ENCODE data around the gene NCS1. TPM values are rescaled to one million over a fixed set of nuclear protein-coding genes. Genes with fewer than 3 reads are reported as not detected.

Gene NCS1
- total RNA-seq: 10 to 100 TPM in 8 of 9 donors, 1 to 10 TPM in 1; 4.0 to 87.6 (median 38.9) TPM
- 10 to 100 TPM; 18.5 to 33.8 (median 21.8) TPM for polyA plus RNA-seq
- long read RNA-seq, donor 1: 0 reads
- long read RNA-seq, donor 2: 0 reads
- long read RNA-seq, donor 3, full-length matches to known transcripts: 1 of 1 reads
- long read RNA-seq, donor 3, partial matches to known transcripts: 0 of 1 reads
- long read RNA-seq, donor 3, other reads (novel, unspliced or antisense): 0 of 1 reads
- long read RNA-seq, donor 4, partial matches to known transcripts: 2 of 8 reads
- long read RNA-seq, donor 4, other reads (novel, unspliced or antisense): 5 of 8 reads
- long read RNA-seq, donor 5, full-length matches to known transcripts: 62 of 83 reads
- long read RNA-seq, donor 5, partial matches to known transcripts: 20 of 83 reads
- long read RNA-seq, donor 5, other reads (novel, unspliced or antisense): 1 of 83 reads
- long read RNA-seq, donor 6, partial matches to known transcripts: 0 of 7 reads
- long read RNA-seq, donor 6, other reads (novel, unspliced or antisense): 6 of 7 reads
- long read RNA-seq, donor 7, full-length matches to known transcripts: 1 of 1 reads
- long read RNA-seq, donor 7, partial matches to known transcripts: 0 of 1 reads
- long read RNA-seq, donor 7, other reads (novel, unspliced or antisense): 0 of 1 reads
- long read RNA-seq, donor 8, full-length matches to known transcripts: 3 of 3 reads
- long read RNA-seq, donor 8, partial matches to known transcripts: 0 of 3 reads
- long read RNA-seq, donor 8, other reads (novel, unspliced or antisense): 0 of 3 reads
- long read RNA-seq, donor 9, full-length matches to known transcripts: 1 of 1 reads
- long read RNA-seq, donor 9, partial matches to known transcripts: 0 of 1 reads
- long read RNA-seq, donor 9, other reads (novel, unspliced or antisense): 0 of 1 reads
- long read RNA-seq, donor 10, full-length matches to known transcripts: 1 of 1 reads
- long read RNA-seq, donor 10, partial matches to known transcripts: 0 of 1 reads
- long read RNA-seq, donor 10, other reads (novel, unspliced or antisense): 0 of 1 reads

DNA sequence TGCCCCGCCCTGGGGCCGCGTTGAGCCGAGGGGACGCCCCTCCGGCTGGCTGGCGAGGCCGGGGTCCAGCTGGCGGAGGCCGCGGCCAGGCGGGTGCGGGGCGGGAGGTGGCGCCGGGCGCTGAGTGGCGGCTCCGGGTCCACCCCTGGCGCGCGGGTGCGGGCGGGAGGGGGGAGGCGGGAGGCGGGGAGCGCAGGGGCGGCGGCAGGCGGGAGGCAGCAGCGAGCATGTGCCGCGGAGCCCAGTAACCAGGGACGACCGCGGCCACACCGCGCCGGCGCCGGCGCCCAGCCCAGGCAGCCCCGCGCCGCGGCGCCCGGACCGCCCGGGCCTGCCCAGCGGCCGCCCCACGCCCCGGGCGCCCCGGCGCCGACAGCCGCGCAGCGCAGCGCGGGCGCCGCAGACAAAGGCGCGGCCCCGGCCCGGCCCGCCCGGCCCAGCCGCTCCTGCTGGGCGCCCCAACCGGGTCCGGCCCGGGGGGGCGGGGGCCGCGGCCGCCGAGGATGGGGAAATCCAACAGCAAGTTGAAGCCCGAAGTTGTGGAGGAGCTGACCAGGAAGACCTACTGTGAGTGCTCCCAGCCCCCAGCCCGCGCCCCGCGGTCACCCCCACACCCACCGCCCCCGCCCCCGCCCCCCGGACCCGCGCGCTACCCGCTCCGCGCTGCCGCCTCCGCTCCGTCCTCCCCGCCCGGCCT is at the start of gene NCS1:
Gene NCS1 (plus strand): TSS at position 244 of the 697 bp plus-strand sequence. CDS start 260 bp downstream, at position 504.
- 0% methylated on average over 1 to 86 of the region's 101 CpGs for WGBS, 4 donors
- Histone ChIP-seq H3K4me3 (peak within 1 kb of the TSS in 3 of 4 donors; percentile 56 to 80 (median 56)), H3K9me3 (replicated peaks in 1 of 3) (no peaks in the 10 kb centered on the region), H3K4me1 (replicated peaks in 1 of 2) (peaks cover 8 to 15% of the 10 kb centered on the region in 2 donors), H3K27me3 (no peaks in the 10 kb centered on the region), H3K27ac (peak within 1 kb of the TSS in 4 of 5 donors; percentile 33 to 80 (median 76)), H3K36me3 (replicated peaks in 1 of 2) (no peaks in the 10 kb centered on the region)
- TF ChIP-seq, protein P1, sequence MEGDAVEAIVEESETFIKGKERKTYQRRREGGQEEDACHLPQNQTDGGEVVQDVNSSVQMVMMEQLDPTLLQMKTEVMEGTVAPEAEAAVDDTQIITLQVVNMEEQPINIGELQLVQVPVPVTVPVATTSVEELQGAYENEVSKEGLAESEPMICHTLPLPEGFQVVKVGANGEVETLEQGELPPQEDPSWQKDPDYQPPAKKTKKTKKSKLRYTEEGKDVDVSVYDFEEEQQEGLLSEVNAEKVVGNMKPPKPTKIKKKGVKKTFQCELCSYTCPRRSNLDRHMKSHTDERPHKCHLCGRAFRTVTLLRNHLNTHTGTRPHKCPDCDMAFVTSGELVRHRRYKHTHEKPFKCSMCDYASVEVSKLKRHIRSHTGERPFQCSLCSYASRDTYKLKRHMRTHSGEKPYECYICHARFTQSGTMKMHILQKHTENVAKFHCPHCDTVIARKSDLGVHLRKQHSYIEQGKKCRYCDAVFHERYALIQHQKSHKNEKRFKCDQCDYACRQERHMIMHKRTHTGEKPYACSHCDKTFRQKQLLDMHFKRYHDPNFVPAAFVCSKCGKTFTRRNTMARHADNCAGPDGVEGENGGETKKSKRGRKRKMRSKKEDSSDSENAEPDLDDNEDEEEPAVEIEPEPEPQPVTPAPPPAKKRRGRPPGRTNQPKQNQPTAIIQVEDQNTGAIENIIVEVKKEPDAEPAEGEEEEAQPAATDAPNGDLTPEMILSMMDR (IDR thresholded peaks at IDR 0.05): no peak
- no peak for TF ChIP-seq POLR2A (IDR thresholded peaks at IDR 0.05)
- peak; percentile 79 to 89 (median 85) for DNase-seq
- intact Hi-C loops (cut with DNase I): no loop called here

GRCh38 chr9:130122456-130122855 is 49.7 kb upstream of the NCS1 start:
- Histone ChIP-seq H3K36me3 (replicated peaks in 1 of 2) (peaks cover 0 to 11% of the 10 kb centered on the region in 2 donors), H3K9me3 (replicated peaks in 1 of 3) (no peaks in the 10 kb centered on the region), H3K27ac (no peak overlapping the region), H3K4me1 (replicated peaks in 1 of 2) (peaks cover 10 to 16% of the 10 kb centered on the region in 2 donors), H3K4me3 (no peak overlapping the region), H3K27me3 (no peaks in the 10 kb centered on the region)
- WGBS, 4 donors: 84 to 87% (median 86%) methylated on average over 7 of the region's 7 CpGs
- TF ChIP-seq, protein P1 (IDR thresholded peaks at IDR 0.05): no peak
- TF ChIP-seq POLR2A (IDR thresholded peaks at IDR 0.05): no peak
- intact Hi-C loops (cut with DNase I): no loop called here
- DNase-seq: no peak

DNA sequence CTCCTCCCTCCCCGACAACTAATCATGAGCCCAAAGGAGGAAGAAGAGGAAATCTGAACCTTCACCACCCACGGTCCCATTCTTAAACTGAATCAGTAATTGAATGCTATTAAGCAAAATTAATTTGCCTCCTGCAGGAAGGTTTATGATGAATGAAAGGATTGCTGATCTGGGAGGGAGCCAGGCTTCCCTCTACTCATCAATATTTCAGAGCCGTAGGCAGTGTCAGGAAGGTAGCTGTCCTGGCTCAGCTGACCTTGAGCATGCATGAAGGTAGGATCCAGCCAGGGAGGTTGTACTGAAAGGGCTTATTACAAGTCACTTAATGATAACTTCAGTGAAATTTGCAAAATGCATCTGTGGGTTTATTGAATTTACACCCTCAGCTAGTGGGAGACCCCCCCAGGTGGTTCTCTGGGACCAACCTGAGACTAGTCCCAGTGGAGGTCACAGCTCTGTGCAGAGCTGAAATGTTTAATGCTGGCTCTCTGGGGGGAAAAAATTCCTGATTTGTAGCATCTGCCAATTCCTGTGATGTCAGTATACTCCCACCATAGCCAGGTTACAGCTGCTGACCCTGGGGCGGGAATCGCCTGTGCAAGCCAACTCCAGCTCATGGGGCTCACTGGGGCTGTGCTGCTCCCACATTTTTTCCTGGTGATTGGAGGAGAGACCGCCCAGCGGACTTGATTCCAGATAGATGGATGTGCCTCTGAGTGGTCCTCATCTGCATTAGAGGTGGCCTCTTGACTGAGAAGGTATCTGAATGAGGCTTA is 47.9 kb upstream of the NCS1 start:
- TF ChIP-seq, protein P1 (IDR thresholded peaks at IDR 0.05): no peak
- TF ChIP-seq POLR2A (IDR thresholded peaks at IDR 0.05): no peak
- intact Hi-C loops (cut with DNase I): no loop called here
- H3K9me3 ChIP-seq (replicated peaks in 1 of 3): no peaks in the 10 kb centered on the region
- H3K36me3 ChIP-seq (replicated peaks in 1 of 2): peaks cover 0 to 21% of the 10 kb centered on the region in 2 donors
- no peak overlapping the region for H3K4me3 ChIP-seq
- H3K4me1 ChIP-seq (replicated peaks in 1 of 2): peaks cover 0 to 16% of the 10 kb centered on the region in 2 donors
- WGBS, 4 donors: 63 to 82% (median 77%) methylated on average over 5 to 7 of the region's 7 CpGs
- no peak overlapping the region for H3K27ac ChIP-seq
- DNase-seq: no peak
- no peaks in the 10 kb centered on the region for H3K27me3 ChIP-seq
